Posterior cingulate gyrus (tissue), 11 donors: Measurements from ENCODE around the gene TRIP11.

Source experiments
- DNase-seq, 10 donors: peaks; one replicate each; pipeline versions ENCODE4 v3.0.0 to v3.0.0-alpha.2; 2020 to 2021; ENCODE audit warnings: mixed read lengths in 3 of 10
- intact Hi-C: fragments of 100-400 bp; cut with DNase I; formaldehyde crosslinking; loops from one replicate; pipeline ENCODE4 v1.15.1; 2023

Gene TRIP11

GRCh38 chr14:92012121-92012748 is 27.6 kb downstream of the TRIP11 start:
- intact Hi-C loops: no loop called here
- no peak for DNase-seq

- DNase-seq: no peak
- intact Hi-C loops: no loop called here
These were observed 29.2 kb downstream of the TRIP11 start for GRCh38 chr14:92010644-92011043.

- DNase-seq: no peak
These were observed 30.3 kb downstream of the TRIP11 start for GRCh38 chr14:92009604-92010003.

GRCh38 chr14:92005019-92005418 is 34.8 kb downstream of the TRIP11 start:
- intact Hi-C loops: no loop called here
- no peak for DNase-seq

More at GRCh38 chr14:92009604-92010003, 30.3 kb downstream of the TRIP11 start:
- intact Hi-C loops: no loop called here

GRCh38 chr14:92004062-92004461 is 35.8 kb downstream of the TRIP11 start:
- intact Hi-C loops: no loop called here

GRCh38 chr14:91998667-91999570 is 40.9 kb downstream of the TRIP11 start:
- intact Hi-C loops: loop anchor here (5.0 kb wide), 1 partner anchor 347 kb away; no protein-coding TSS in a partner anchor
- no peak for DNase-seq

More at GRCh38 chr14:92004062-92004461, 35.8 kb downstream of the TRIP11 start:
- no peak for DNase-seq

GRCh38 chr14:91997492-91997891 is 42.4 kb downstream of the TRIP11 start:
- no peak for DNase-seq
- intact Hi-C loops: loop anchor here (5.0 kb wide), 1 partner anchor 345 kb away; no protein-coding TSS in a partner anchor

- intact Hi-C loops: loop anchor here (5.0 kb wide), 1 partner anchor 345 kb away; no protein-coding TSS in a partner anchor
- no peak for DNase-seq
These were observed 42.9 kb downstream of the TRIP11 start for GRCh38 chr14:91996948-91997371.

GRCh38 chr14:91987192-91987591 is 52.7 kb downstream of the TRIP11 start:
- DNase-seq: no peak
- intact Hi-C loops: no loop called here

- intact Hi-C loops: no loop called here
- no peak for DNase-seq
These were observed 54.2 kb downstream of the TRIP11 start for GRCh38 chr14:91985521-91986255.

GRCh38 chr14:91985008-91985407 is 54.9 kb downstream of the TRIP11 start:
- no peak for DNase-seq
- intact Hi-C loops: no loop called here

GRCh38 chr14:91983588-91983987 is 56.3 kb downstream of the TRIP11 start:
- no peak for DNase-seq
- intact Hi-C loops: no loop called here

- DNase-seq: no peak
- intact Hi-C loops: no loop called here
These were observed 59.7 kb downstream of the TRIP11 start for GRCh38 chr14:91980157-91980556.

GRCh38 chr14:91977884-91978283 is 62.0 kb downstream of the TRIP11 start:
- intact Hi-C loops: no loop called here
- no peak for DNase-seq

GRCh38 chr14:91975763-91976162 is 64.1 kb downstream of the TRIP11 start:
- intact Hi-C loops: no loop called here
- DNase-seq: no peak

GRCh38 chr14:91971188-91971778 is 68.6 kb downstream of the TRIP11 start:
- intact Hi-C loops: no loop called here
- no peak for DNase-seq

- no peak for DNase-seq
- intact Hi-C loops: no loop called here
These were observed 71.6 kb downstream of the TRIP11 start for GRCh38 chr14:91968280-91968679.

- no peak for DNase-seq
- intact Hi-C loops: no loop called here
These were observed 75.1 kb downstream of the TRIP11 start for GRCh38 chr14:91964724-91965123.

- intact Hi-C loops: no loop called here
- no peak for DNase-seq
These were observed 75.8 kb downstream of the TRIP11 start for GRCh38 chr14:91964011-91964410.

- no peak for DNase-seq
- intact Hi-C loops: no loop called here
These were observed 76.4 kb downstream of the TRIP11 start for GRCh38 chr14:91963465-91963864.
